Transverse colon (tissue), 4 donors: ENCODE data around the gene PTGES2. TPM values are rescaled to one million over a fixed set of nuclear protein-coding genes. Genes with fewer than 3 reads are reported as not detected.

Experiments
- DNase-seq: peaks from one replicate; pipeline ENCODE4 v3.0.0-alpha.2; 2019
- H3K27ac ChIP-seq, 4 donors: fragments of 200-600 bp; sonication (generic); 2 replicates each; pipeline ENCODE4 v1.5.1; 2016 to 2018; ENCODE audit warnings: inconsistent platforms in 4 of 4
- H3K27me3 ChIP-seq: fragments of 200-600 bp; sonication (generic); 2 replicates; pipeline ENCODE4 v1.5.1; 2017; ENCODE audit warnings: inconsistent platforms
- H3K36me3 ChIP-seq, 4 donors: fragments of 200-600 bp; sonication (generic); 2 replicates each; pipeline ENCODE4 v1.5.1; 2017 to 2019; ENCODE audit warnings: inconsistent platforms in 4 of 4
- H3K4me1 ChIP-seq, 4 donors: fragments of 200-600 bp; sonication (generic); 2 replicates each; pipeline ENCODE4 v1.5.1; 2017 to 2020; ENCODE audit warnings: inconsistent platforms in 4 of 4
- H3K4me3 ChIP-seq, 4 donors: fragments of 200-600 bp; sonication (generic); 1 replicate in 1 of 4; 2 replicates in 3 of 4; pipeline versions ENCODE4 v1.5.1 to v1.6.1; 2017 to 2019; ENCODE audit warnings: inconsistent platforms in 4 of 4
- H3K9me3 ChIP-seq, 2 donors: fragments of 200-600 bp; sonication (generic); 2 replicates each; pipeline ENCODE4 v1.5.1; 2017 to 2019; ENCODE audit warnings: inconsistent platforms in 2 of 2
- EP300 ChIP-seq: sonication (generic); formaldehyde crosslinking; IDR thresholded peaks from one replicate; pipeline ENCODE4 v1.6.1; 2017; ENCODE audit warnings: antibody characterized with exemption, low read depth
- POLR2A ChIP-seq: fragments of 450-650 bp; IDR thresholded peaks from one replicate; pipeline ENCODE4 v1.6.1; 2016; ENCODE audit warnings: antibody characterized with exemption, mild to moderate bottlenecking, moderate library complexity
- POLR2AphosphoS5 ChIP-seq, 3 donors: sonication (generic); formaldehyde crosslinking; IDR thresholded peaks; one replicate each; pipeline ENCODE4 v1.6.1; 2016; ENCODE audit warnings: antibody characterized with exemption in 3 of 3
- whole genome bisulfite sequencing, 2 donors: methylation state at CpG; one replicate each; pipeline ENCODE4 v1.1.5; 2018; ENCODE audit warnings: low coverage in 1 of 2; 5-methylcytosine and 5-hydroxymethylcytosine counted together
- in situ Hi-C, 4 donors: fragments of 200-750 bp; cut with MboI; loops; one replicate each; pipeline versions ENCODE4 v1.15.0 to v1.15.1; 2017; ENCODE audit warnings: low sequenced_read_pairs in 3 of 4, low pct_ligation_motif_present in 1 of 4, low pct_unique_long_range_greater_than_20kb in 1 of 4
- intact Hi-C: fragments of 100-400 bp; cut with DNase I; formaldehyde crosslinking; loops from one replicate; pipeline ENCODE4 v1.15.1; 2023; ENCODE audit warnings: low total_unique reads
- total RNA-seq, 4 donors: library from RNA; depleted of rRNA; stranded (reverse); fragments of >200 nt; gene quantifications; one replicate each; pipeline ENCODE4 v1.1.0, GENCODE V29; 2016
- TF ChIP-seq, protein P1 (sequence below), 5 experiments: fragments of 200-600 bp in 3 of 5; fragments of 450-650 bp in 2 of 5; sonication (generic) in 3 of 5; IDR thresholded peaks; 1 replicate in 2 of 5; 2 replicates in 3 of 5; pipeline ENCODE4 v1.5.1; 2016 to 2017; ENCODE audit warnings: antibody characterized with exemption in 5 of 5, inconsistent platforms in 3 of 5, mild to moderate bottlenecking in 2 of 5, moderate library complexity in 1 of 5

Gene PTGES2
- total RNA-seq, 4 donors from 2014 or later, result 109 to 434 (median 164) TPM

- peaks cover 14 to 61% (median 36%) of the 10 kb centered on the region in 4 donors for H3K4me1 ChIP-seq
- H3K36me3 ChIP-seq, result no peaks in the 10 kb centered on the region
- in situ Hi-C loops, result no loop called here
- no peaks in the 10 kb centered on the region for H3K9me3 ChIP-seq
- H3K27ac ChIP-seq, result peak overlapping the region in 3 of 4 donors; percentile 28 to 91 (median 89)
- peak; percentile 48 for DNase-seq
- H3K27me3 ChIP-seq, result no peaks in the 10 kb centered on the region
- intact Hi-C loops, result no loop called here
- no peak for TF ChIP-seq POLR2A
- no peak for TF ChIP-seq POLR2AphosphoS5 (IDR thresholded peaks at IDR 0.05)
- TF ChIP-seq, protein P1, sequence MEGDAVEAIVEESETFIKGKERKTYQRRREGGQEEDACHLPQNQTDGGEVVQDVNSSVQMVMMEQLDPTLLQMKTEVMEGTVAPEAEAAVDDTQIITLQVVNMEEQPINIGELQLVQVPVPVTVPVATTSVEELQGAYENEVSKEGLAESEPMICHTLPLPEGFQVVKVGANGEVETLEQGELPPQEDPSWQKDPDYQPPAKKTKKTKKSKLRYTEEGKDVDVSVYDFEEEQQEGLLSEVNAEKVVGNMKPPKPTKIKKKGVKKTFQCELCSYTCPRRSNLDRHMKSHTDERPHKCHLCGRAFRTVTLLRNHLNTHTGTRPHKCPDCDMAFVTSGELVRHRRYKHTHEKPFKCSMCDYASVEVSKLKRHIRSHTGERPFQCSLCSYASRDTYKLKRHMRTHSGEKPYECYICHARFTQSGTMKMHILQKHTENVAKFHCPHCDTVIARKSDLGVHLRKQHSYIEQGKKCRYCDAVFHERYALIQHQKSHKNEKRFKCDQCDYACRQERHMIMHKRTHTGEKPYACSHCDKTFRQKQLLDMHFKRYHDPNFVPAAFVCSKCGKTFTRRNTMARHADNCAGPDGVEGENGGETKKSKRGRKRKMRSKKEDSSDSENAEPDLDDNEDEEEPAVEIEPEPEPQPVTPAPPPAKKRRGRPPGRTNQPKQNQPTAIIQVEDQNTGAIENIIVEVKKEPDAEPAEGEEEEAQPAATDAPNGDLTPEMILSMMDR (IDR thresholded peaks at IDR 0.05), result no peak
- no peak for TF ChIP-seq EP300
- 64 to 78% methylated on average over 9 to 13 of the region's 13 CpGs for WGBS, 2 donors
- no peak overlapping the region for H3K4me3 ChIP-seq
These were observed 36.4 kb downstream of the PTGES2 start for GRCh38 chr9:128091144-128091543.

- H3K27ac ChIP-seq, result no peak overlapping the region
- peaks cover 14 to 60% (median 32%) of the 10 kb centered on the region in 4 donors for H3K4me1 ChIP-seq
- in situ Hi-C loops (no loop called here), intact Hi-C loops (no loop called here)
- DNase-seq, result no peak
- TF ChIP-seq EP300 (no peak), POLR2AphosphoS5 (IDR thresholded peaks at IDR 0.05) (no peak), POLR2A (no peak)
- TF ChIP-seq, protein P1 (IDR thresholded peaks at IDR 0.05), result no peak
- H3K36me3 ChIP-seq, result no peaks in the 10 kb centered on the region
- no peaks in the 10 kb centered on the region for H3K9me3 ChIP-seq
- H3K27me3 ChIP-seq, result no peaks in the 10 kb centered on the region
- H3K4me3 ChIP-seq, result no peak overlapping the region
- 100% methylated on average over 1 of the region's 1 CpG; no CpG with 5 or more reads in 1 of the 2 donors for WGBS, 2 donors
These were observed 38.2 kb downstream of the PTGES2 start for GRCh38 chr9:128089299-128089698.

GRCh38 chr9:128088253-128088945 lies 39.1 kb downstream of the PTGES2 start:
- peaks cover 13 to 57% (median 24%) of the 10 kb centered on the region in 4 donors for H3K4me1 ChIP-seq
- DNase-seq, result no peak
- H3K36me3 ChIP-seq, result no peaks in the 10 kb centered on the region
- H3K27ac ChIP-seq, result peak overlapping the region in 2 of 4 donors; percentile 2 to 10
- intact Hi-C loops, result no loop called here
- TF ChIP-seq, protein P1 (IDR thresholded peaks at IDR 0.05), result no peak
- TF ChIP-seq POLR2AphosphoS5 (IDR thresholded peaks at IDR 0.05), result no peak
- TF ChIP-seq POLR2A, result no peak
- no peak for TF ChIP-seq EP300
- no peak overlapping the region for H3K4me3 ChIP-seq
- H3K9me3 ChIP-seq, result no peaks in the 10 kb centered on the region
- WGBS, 2 donors, result 77 to 92% methylated on average over 4 to 9 of the region's 9 CpGs
- in situ Hi-C loops, result no loop called here
- no peaks in the 10 kb centered on the region for H3K27me3 ChIP-seq

- intact Hi-C loops (no loop called here), in situ Hi-C loops (no loop called here)
- Histone ChIP-seq H3K36me3 (no peaks in the 10 kb centered on the region), H3K4me1 (peaks cover 11 to 50% (median 20%) of the 10 kb centered on the region in 4 donors), H3K27ac (no peak overlapping the region), H3K27me3 (no peaks in the 10 kb centered on the region), H3K4me3 (no peak overlapping the region), H3K9me3 (no peaks in the 10 kb centered on the region)
- DNase-seq, result no peak
- TF ChIP-seq POLR2A (no peak), EP300 (no peak), POLR2AphosphoS5 (IDR thresholded peaks at IDR 0.05) (no peak)
- TF ChIP-seq, protein P1 (IDR thresholded peaks at IDR 0.05), result no peak
- WGBS, 2 donors, result 79 to 88% methylated on average over 10 of the region's 10 CpGs
These were observed 40.3 kb downstream of the PTGES2 start for GRCh38 chr9:128087262-128087661.
